Tibial nerve (tissue), 4 donors: ENCODE data around the gene HOXB9.
A peak's percentile ranks its signal among the peaks of the same experiment; 100 is the strongest.

Experiments
- EP300 ChIP-seq, 2 donors: sonication (generic); formaldehyde crosslinking; IDR thresholded peaks; one replicate each; pipeline ENCODE4 v1.6.1; 2017; ENCODE audit warnings: antibody characterized with exemption in 2 of 2, mild to moderate bottlenecking in 1 of 2
- POLR2A ChIP-seq, 2 donors: fragments of 450-650 bp; IDR thresholded peaks; one replicate each; pipeline ENCODE4 v1.6.1; 2017; ENCODE audit warnings: antibody characterized with exemption in 2 of 2, mild to moderate bottlenecking in 2 of 2, moderate library complexity in 2 of 2
- TF ChIP-seq, protein P1 (sequence below), 5 experiments: fragments of 200-600 bp in 3 of 5; fragments of 450-650 bp in 2 of 5; sonication (generic) in 3 of 5; IDR thresholded peaks; one replicate each; pipeline ENCODE4 v1.5.1; 2016 to 2019; ENCODE audit warnings: antibody characterized with exemption in 5 of 5, mild to moderate bottlenecking in 3 of 5, moderate library complexity in 2 of 5

DNA sequence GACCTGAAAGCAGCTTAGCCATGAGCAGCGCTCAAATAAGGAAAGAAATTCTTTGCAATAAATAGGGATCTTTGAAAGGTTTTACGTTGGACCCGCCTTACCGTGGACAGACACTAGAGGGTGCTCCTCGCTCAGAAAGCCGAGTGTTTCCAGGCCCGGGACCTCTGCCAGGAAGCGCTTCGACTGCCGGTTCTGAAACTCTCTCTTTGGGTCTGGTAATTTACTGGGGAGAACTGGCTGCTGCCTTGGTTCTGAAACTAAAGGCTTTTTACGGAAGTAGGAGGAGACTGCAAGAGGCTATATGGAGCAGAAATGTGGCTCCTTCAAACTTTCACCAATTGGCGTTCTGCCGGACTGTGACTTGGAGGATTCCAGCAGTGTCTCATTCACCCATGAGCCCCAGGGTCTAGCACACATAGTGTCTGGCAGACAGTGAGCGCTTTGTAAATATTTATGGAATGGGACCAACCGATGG, 45.6 kb upstream of the HOXB9 start:
- TF ChIP-seq, protein P1, sequence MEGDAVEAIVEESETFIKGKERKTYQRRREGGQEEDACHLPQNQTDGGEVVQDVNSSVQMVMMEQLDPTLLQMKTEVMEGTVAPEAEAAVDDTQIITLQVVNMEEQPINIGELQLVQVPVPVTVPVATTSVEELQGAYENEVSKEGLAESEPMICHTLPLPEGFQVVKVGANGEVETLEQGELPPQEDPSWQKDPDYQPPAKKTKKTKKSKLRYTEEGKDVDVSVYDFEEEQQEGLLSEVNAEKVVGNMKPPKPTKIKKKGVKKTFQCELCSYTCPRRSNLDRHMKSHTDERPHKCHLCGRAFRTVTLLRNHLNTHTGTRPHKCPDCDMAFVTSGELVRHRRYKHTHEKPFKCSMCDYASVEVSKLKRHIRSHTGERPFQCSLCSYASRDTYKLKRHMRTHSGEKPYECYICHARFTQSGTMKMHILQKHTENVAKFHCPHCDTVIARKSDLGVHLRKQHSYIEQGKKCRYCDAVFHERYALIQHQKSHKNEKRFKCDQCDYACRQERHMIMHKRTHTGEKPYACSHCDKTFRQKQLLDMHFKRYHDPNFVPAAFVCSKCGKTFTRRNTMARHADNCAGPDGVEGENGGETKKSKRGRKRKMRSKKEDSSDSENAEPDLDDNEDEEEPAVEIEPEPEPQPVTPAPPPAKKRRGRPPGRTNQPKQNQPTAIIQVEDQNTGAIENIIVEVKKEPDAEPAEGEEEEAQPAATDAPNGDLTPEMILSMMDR (IDR thresholded peaks at IDR 0.05): peak; percentile 67 to 93 (median 84)
- TF ChIP-seq POLR2A (IDR thresholded peaks at IDR 0.05) (no peak), EP300 (IDR thresholded peaks at IDR 0.05) (peak in 1 of 2 donors; percentile 20)
